Fibroblast of pulmonary artery (primary cell): ENCODE results near the gene ZFP69.
A peak's percentile ranks its signal among the peaks of the same experiment; 100 is the strongest.

Experiments used
- DNase-seq: peaks from one replicate; pipeline ENCODE4 v3.0.0-alpha.2; 2010; ENCODE audit warnings: low read depth
- H3K4me3 ChIP-seq: replicated peaks from 2 replicates; pipeline ENCODE4 v1.5.1; 2011; ENCODE audit warnings: low read depth, mild to moderate bottlenecking, control low read depth, low read length, moderate library complexity
- CTCF ChIP-seq: IDR thresholded peaks from 2 replicates; pipeline ENCODE4 v1.5.1; 2011; ENCODE audit warnings: mild to moderate bottlenecking, control low read depth, low read length, inconsistent platforms; ENCODE audit errors: missing control alignments

ZFP69 gene

GRCh38 chr1:40532844-40533424 lies 55.8 kb downstream of the ZFP69 start:
- no peak overlapping the region for H3K4me3 ChIP-seq
- TF ChIP-seq CTCF = peak; percentile 80
- DNase-seq = peak; percentile 73

- no peak for TF ChIP-seq CTCF
- no peak overlapping the region for H3K4me3 ChIP-seq
- DNase-seq = no peak
Measured at GRCh38 chr1:40534589-40534988, 57.5 kb downstream of the ZFP69 start.

- no peak overlapping the region for H3K4me3 ChIP-seq
- TF ChIP-seq CTCF = no peak
- no peak for DNase-seq
Measured at GRCh38 chr1:40535732-40536131, 58.6 kb downstream of the ZFP69 start.

- H3K4me3 ChIP-seq = no peak overlapping the region
- DNase-seq = no peak
- no peak for TF ChIP-seq CTCF
Measured at GRCh38 chr1:40539338-40539737, 62.2 kb downstream of the ZFP69 start.
